22Rv1 (cell line): ENCODE results near the gene CLCA2.

Source experiments
- H3K27ac ChIP-seq: fragments of 450-650 bp; 2 replicates; pipeline ENCODE4 v1.5.1; 2017
- ZFX ChIP-seq: fragments of 450-650 bp; IDR thresholded peaks from 2 replicates; pipeline ENCODE4 v1.6.1; 2017; ENCODE audit warnings: antibody characterized with exemption, borderline replicate concordance
- TF ChIP-seq, protein P1 (sequence below): fragments of 450-650 bp; IDR thresholded peaks from 2 replicates; pipeline ENCODE4 v1.5.1; 2017; ENCODE audit warnings: mild to moderate bottlenecking

CLCA2 gene

DNA sequence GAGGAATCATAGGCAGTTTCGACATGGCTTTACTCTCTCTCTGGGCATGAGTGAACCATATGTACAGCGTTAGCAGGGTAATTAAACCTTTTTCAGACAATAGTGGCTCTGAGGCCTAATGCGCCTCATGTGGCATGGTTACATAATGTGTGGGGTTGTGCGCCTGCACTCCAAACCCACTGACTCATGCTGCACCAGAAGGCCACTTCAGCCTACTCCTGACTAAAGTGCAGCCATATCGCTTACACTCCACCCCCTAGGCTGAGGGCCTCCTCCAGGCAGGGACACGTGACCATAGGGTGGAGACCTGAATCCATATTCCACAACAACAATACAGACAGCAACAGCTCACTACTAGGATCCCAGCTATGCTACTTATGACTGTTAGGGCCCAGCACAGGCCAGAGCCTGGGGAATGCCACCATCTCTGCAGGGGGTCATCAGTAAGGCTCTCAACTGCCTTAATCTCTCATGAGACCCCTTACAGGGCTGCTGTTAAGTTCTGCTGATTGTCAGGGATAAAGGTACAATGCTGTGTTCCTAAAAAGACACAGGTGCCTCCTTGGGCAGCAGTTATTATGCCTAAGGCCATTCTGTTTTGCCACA, 14.5 kb upstream of the CLCA2 start:
- no peak overlapping the region for H3K27ac ChIP-seq
- TF ChIP-seq ZFX: no peak
- TF ChIP-seq, protein P1, sequence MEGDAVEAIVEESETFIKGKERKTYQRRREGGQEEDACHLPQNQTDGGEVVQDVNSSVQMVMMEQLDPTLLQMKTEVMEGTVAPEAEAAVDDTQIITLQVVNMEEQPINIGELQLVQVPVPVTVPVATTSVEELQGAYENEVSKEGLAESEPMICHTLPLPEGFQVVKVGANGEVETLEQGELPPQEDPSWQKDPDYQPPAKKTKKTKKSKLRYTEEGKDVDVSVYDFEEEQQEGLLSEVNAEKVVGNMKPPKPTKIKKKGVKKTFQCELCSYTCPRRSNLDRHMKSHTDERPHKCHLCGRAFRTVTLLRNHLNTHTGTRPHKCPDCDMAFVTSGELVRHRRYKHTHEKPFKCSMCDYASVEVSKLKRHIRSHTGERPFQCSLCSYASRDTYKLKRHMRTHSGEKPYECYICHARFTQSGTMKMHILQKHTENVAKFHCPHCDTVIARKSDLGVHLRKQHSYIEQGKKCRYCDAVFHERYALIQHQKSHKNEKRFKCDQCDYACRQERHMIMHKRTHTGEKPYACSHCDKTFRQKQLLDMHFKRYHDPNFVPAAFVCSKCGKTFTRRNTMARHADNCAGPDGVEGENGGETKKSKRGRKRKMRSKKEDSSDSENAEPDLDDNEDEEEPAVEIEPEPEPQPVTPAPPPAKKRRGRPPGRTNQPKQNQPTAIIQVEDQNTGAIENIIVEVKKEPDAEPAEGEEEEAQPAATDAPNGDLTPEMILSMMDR: no peak

DNA sequence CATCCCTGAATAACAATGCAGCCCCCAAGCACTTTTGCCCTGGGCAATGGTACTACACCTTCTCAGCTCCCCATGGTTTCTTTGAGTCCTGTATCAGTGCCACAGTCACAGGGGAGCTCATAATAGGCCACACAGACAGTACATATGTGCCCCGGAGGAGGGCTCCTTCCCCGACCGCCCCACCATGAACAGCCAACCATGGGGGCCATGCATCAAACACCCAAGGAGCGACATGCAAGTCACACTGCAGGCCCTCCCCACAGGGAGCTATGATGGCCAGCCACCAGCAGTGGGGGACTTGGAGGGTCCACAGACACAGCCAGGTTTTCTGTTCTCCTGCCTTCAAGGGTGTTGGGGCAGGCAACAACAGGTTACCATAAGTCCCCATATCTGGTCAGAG, 13.1 kb upstream of the CLCA2 start:
- no peak overlapping the region for H3K27ac ChIP-seq
- no peak for TF ChIP-seq ZFX
- TF ChIP-seq, protein P1: no peak

DNA sequence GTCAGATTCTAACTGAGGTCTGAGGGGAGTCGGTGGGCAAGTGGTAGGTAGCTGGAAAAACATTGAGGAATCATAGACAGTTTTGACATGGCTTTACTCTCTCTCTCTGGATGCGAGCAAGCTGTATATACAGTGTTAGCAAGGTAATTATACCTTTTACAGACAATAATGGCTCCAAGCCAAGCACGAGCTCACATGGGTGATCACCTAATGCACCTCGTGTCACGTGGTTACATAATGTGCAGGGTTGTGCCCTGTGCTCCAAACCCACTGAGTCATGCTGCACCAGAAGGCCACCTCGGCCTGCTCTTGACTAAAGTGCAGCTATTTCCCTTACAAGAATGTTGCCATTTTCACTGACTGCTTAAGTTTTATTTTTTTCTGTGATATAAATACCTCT, 7.6 kb upstream of the CLCA2 start:
- no peak overlapping the region for H3K27ac ChIP-seq
- TF ChIP-seq, protein P1: no peak
- no peak for TF ChIP-seq ZFX

DNA sequence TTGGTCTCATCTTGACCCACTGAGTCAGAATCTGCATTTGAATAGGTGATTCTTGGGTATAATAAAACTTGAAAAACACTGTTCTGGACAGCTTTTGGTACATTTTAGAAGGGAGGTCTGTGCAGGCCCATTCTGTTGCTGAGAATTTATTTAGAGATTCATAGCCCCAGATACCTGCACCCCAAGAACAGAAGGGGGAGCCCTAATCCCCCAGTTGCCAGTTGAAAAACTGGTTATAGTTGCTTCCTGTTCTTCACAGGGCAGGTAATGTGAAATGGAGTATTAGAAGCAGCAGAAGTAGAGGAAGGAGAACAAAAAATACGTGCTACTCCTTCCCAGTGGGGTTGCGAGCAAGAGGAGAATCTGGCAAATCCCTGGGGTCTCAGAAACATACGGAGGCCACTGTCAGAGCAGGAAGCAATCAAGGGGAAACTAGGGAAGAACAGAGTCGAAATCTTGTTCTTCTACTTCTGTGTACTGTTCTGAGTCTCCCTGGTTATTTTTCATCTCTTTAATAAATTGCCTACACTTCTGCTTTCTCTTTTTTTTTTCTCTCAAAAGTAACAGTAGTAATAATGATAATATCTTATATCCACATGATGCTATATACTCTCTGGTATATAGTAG, 4.6 kb upstream of the CLCA2 start:
- H3K27ac ChIP-seq: no peak overlapping the region
- TF ChIP-seq ZFX: no peak
- TF ChIP-seq, protein P1: no peak

DNA sequence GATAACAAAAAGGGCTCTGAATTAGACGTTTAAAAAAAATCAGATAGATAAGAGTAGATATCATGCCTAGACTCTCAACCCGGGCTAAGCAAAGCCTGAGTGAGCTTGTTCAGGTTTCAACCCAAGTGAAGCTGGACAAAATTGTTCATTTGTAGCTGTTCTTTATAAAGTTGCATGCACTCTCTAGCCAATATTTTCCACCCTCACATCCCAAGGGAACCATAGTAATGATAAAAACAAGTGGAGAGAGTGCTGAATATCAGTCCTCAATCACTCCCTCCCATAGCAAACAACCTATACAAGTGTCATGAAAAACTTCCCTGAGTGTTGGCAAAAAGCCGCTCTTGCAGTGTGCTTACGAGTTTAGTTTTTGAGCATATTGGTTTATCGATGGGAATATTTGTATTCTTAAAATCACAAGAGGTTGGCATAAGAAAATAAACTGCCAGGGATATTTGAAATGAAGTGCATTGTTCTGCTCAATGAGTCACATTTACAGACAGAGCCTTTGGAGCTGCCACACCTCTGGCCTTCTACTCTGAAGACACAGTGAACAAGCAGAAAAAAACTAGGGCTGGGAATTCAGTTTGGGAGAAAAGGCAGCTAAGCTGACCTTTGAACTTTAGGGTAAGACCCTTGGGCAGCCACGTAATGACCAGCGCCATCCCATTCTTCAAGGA, 2.2 kb upstream of the CLCA2 start:
- TF ChIP-seq, protein P1: no peak
- no peak for TF ChIP-seq ZFX
- H3K27ac ChIP-seq: no peak overlapping the region

DNA sequence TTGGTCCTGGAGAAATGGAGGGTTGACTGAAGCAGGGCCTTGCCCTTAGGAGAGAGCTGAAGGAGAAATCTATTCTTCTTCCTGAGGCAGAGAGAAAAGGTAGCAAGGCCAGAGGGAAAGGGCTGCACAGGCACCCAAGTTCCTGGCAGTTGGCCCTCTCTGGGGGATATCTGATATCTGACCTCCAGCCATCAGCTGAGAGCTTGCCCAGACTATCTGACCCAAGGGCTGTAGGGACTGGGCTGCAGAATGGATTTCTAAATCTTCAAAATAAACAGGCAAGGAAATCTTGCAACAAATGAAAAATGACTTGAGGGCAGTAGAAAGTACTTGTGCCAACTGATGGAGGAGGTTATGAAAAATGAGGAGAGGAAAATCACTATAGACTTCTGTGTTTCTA, 498 bp upstream of the CLCA2 start:
- H3K27ac ChIP-seq: no peak overlapping the region
- no peak for TF ChIP-seq ZFX
- TF ChIP-seq, protein P1: no peak
